Mucosa of rectum (tissue), 2 donors: ENCODE results near the gene HOATZ.

Source experiments
- H3K27ac ChIP-seq, 2 donors: one replicate each; pipeline ENCODE4 v1.7.0; 2013; ENCODE audit warnings: inconsistent platforms in 2 of 2, low read depth in 2 of 2, low read length in 2 of 2
- H3K27me3 ChIP-seq, 2 donors: one replicate each; pipeline ENCODE4 v1.7.0; 2013; ENCODE audit warnings: low read length in 2 of 2; ENCODE audit not compliant: control insufficient read depth in 2 of 2, insufficient read depth in 2 of 2
- H3K36me3 ChIP-seq, 2 donors: one replicate each; pipeline ENCODE4 v1.7.0; 2013; ENCODE audit warnings: low read length in 2 of 2; ENCODE audit not compliant: control insufficient read depth in 2 of 2, insufficient read depth in 2 of 2
- H3K4me1 ChIP-seq, 2 donors: one replicate each; pipeline ENCODE4 v1.7.0; 2013; ENCODE audit warnings: low read length in 2 of 2, mild to moderate bottlenecking in 1 of 2; ENCODE audit not compliant: control insufficient read depth in 2 of 2, insufficient read depth in 2 of 2
- H3K4me3 ChIP-seq, 2 donors: one replicate each; pipeline ENCODE4 v1.7.0; 2013; ENCODE audit warnings: low read length in 2 of 2
- H3K9ac ChIP-seq, 2 donors: one replicate each; pipeline ENCODE4 v1.7.0; 2013; ENCODE audit warnings: low read length in 2 of 2, low read depth in 1 of 2, mild to moderate bottlenecking in 1 of 2
- H3K9me3 ChIP-seq, 2 donors: one replicate each; pipeline ENCODE4 v1.7.0; 2013; ENCODE audit warnings: low read length in 2 of 2; ENCODE audit not compliant: control insufficient read depth in 2 of 2
- donor health status: healthy.
- donor health status: Normal muscosa, but diverticular disease.

HOATZ gene

DNA sequence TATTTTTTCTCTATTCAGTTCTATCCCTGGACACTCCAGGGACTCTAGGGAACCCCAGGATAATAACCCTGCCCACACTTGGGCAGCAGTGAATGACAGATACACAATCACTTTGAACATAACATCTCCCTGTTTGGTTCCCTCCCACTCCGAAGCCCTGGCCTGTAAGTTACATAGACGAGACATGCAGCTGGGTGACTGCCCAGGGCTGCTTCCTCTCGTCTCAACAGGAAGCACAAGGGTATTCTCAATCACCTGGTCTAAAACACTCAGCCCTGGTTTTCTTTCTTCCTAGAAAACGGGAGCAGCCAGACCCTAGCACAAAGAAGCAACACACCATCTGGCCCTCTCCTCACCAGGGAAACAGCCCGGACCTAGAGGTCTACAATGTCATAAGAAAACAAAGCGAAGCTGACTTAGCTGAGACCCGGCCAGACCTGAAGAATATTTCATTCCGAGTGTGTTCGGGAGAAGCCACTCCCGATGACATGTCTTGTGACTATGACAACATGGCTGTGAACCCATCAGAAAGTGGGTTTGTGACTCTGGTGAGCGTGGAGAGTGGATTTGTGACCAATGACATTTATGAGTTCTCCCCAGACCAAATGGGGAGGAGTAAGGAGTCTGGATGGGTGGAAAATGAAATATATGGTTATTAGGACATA lies 45.4 kb downstream of the HOATZ start:
- Histone ChIP-seq H3K27me3 (no peaks in the 10 kb centered on the region), H3K36me3 (no peaks in the 10 kb centered on the region), H3K27ac (no peak overlapping the region), H3K4me1 (no peaks in the 10 kb centered on the region), H3K9me3 (peaks cover 0 to 3% of the 10 kb centered on the region in 2 donors), H3K9ac (no peak overlapping the region), H3K4me3 (no peak overlapping the region)

DNA sequence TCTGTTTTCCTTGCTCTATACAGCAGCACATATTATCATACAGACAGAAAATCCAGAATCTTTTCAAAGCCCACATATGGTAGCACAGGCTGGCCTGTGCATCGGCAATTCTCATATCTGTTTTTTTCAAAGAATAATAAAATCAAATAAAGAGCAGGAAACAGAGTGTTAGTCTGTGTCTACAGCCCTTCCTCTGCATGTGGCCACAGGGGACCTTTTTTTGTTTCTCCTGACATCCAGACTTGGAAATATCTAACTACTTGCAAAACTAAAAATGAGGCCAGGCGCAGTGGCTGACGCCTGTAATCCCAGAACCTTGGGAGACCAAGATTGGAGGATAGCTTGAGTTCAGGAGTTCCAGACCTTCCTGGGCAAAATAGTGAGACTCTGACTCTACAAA lies 46.2 kb downstream of the HOATZ start:
- H3K9me3 ChIP-seq = peaks cover 0 to 3% of the 10 kb centered on the region in 2 donors
- H3K4me3 ChIP-seq = no peak overlapping the region
- no peaks in the 10 kb centered on the region for H3K27me3 ChIP-seq
- no peak overlapping the region for H3K27ac ChIP-seq
- no peaks in the 10 kb centered on the region for H3K4me1 ChIP-seq
- H3K36me3 ChIP-seq = no peaks in the 10 kb centered on the region
- H3K9ac ChIP-seq = no peak overlapping the region

DNA sequence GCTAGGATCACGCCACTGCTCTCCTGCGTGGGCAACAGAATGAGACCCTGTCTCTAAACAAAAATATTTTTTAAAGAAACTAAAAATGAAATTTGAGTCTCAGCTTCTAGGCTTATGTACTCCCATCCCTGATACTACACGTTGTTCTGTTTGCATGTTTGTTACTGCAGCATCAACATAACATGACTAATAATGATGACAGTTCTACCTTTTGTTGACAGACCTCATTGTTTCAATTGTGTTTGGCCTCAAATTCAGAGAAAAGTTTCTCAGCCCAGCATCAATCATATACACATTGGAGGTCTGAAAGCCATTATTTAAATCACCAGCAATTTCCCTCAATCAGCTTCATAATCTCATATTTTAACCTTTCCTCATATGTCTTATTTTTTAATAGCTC lies 46.7 kb downstream of the HOATZ start:
- Histone ChIP-seq H3K9ac (no peak overlapping the region), H3K4me1 (no peaks in the 10 kb centered on the region), H3K36me3 (no peaks in the 10 kb centered on the region), H3K27ac (no peak overlapping the region), H3K9me3 (no peaks in the 10 kb centered on the region), H3K27me3 (no peaks in the 10 kb centered on the region), H3K4me3 (no peak overlapping the region)

DNA sequence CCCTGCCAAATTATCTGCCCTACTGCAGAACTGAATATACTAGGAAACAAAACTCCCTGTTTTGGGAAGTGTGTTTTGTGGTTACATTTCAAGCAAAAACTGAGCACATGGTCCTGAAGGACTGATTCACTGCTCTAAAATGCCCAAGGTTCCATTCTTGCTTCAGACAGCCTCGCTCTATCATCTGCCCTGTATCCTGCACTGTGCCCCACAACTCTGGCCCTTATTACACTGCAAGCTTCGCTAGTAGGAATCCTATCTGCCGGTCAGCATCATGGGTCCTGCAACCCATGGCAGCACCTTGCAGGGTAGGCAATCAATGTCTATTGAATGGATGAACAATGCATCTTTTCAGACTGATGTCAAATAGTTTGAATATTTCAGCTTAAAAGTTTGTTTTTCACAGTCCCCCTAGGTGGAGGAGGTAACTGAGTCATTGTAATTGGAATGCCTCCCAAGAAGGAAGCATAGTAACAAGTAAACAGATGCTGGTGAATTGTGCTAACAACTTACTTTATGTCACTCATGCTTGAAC lies 47.3 kb downstream of the HOATZ start:
- Histone ChIP-seq H3K27me3 (no peaks in the 10 kb centered on the region), H3K9ac (no peak overlapping the region), H3K9me3 (no peaks in the 10 kb centered on the region), H3K36me3 (no peaks in the 10 kb centered on the region), H3K4me1 (no peaks in the 10 kb centered on the region), H3K4me3 (no peak overlapping the region), H3K27ac (no peak overlapping the region)

DNA sequence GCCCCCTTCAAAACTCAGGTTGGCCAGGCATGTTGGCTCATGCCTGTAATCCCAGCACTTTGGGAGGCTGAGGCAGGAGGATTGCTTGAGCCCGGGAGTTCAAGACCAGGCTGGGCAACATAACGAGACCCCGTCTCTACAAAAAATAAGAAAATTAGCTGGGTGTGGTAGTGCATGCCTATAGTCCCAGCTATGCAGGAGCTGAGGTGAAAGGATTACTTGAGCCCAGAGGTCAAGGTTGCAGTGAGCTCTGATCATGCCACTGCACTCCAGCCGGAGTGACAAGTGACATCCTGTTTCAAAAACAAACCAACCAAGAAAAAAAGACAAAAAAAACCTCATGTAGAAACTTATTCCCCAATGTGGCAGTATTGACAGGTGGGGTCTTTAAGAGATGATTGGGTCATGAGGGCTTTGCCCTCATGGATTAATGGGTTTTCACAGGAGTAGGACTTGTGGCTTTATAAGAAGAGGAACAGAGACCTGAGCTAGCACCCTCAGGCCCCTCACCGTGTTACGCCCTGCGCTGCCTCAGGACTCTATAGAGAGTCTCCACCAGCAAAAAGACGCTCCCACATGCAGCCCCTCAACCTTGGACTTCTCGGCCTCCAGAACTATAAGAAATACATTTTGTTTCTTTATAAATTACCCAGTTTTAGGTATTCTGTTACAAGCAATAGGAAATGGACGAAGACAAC lies 48.3 kb downstream of the HOATZ start:
- Histone ChIP-seq H3K27ac (no peak overlapping the region), H3K4me1 (no peaks in the 10 kb centered on the region), H3K27me3 (no peaks in the 10 kb centered on the region)

DNA sequence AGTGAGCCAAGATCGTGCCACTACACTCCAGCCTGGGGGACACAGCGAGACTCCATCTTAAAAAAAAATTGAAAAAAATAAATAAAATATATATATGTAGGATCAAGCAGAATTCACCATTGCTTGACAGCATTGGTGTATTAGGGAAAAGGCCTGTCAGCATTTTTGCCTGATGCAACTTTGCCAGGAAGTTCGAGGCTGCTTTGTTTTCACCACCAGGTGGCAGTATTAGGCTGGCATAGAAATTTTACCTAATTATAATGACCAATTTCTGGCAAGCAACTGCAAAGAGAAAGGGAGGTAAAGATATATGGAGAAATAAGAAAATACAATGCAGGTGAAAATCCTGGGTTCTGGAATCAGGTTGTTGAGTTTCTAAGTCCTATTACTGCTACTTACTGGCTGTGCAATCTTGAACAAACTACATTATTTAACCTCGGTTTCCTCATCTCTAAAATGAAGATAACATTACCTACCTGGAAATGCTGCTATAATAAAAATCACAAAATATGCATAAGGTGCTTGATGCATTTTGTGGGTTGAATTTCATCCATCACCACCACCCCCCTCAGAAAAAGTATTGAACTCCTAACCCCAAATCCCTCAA lies 50.6 kb downstream of the HOATZ start:
- Histone ChIP-seq H3K27ac (no peak overlapping the region), H3K27me3 (no peaks in the 10 kb centered on the region), H3K9me3 (no peaks in the 10 kb centered on the region), H3K4me3 (no peak overlapping the region), H3K4me1 (no peaks in the 10 kb centered on the region), H3K36me3 (no peaks in the 10 kb centered on the region), H3K9ac (no peak overlapping the region)

More for the DNA sequence above, 48.3 kb downstream of the HOATZ start:
- Histone ChIP-seq H3K9me3 (no peaks in the 10 kb centered on the region), H3K36me3 (no peaks in the 10 kb centered on the region), H3K9ac (no peak overlapping the region), H3K4me3 (no peak overlapping the region)

DNA sequence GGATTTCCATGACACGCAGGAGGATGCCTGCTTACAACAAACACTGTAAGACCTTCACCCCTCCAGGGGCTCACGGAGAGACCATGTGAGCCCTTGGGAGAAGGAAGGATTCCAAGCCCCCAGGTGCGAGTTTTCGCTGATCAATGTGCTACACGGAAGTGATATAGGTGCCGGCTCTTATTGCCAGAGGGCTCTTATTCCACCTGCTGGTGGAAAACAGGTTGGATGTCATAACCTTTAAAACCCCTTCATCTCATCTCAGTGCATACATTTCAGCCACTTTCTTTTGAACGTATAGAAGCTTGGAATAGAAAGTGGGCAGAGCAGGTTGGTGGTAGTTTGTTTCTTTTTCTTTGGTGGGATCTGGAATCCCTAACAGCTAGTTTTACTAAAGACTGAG lies 51.7 kb downstream of the HOATZ start:
- no peak overlapping the region for H3K27ac ChIP-seq
- H3K4me3 ChIP-seq = no peak overlapping the region
- H3K4me1 ChIP-seq = no peaks in the 10 kb centered on the region
- H3K36me3 ChIP-seq = no peaks in the 10 kb centered on the region
- H3K27me3 ChIP-seq = no peaks in the 10 kb centered on the region
- H3K9me3 ChIP-seq = no peaks in the 10 kb centered on the region
- no peak overlapping the region for H3K9ac ChIP-seq

DNA sequence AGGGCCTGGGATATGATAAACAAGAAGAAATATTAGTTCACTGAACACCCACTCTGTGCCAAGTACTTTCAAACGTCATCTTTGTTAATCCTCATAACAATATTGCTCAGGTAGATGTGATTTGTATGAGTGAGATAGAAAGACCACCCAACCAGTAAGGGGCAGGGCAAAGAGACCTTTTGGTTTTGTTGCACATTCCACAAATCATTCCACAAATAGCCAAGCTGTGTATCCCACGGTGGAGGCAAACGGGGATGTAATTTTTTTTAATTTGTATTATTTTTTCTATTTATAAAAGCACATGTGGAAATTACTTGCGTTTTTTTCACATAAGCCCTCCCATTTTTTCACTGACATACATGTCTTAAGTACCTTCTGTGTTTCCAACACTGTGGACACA lies 54.9 kb downstream of the HOATZ start:
- no peak overlapping the region for H3K4me3 ChIP-seq
- H3K4me1 ChIP-seq = no peaks in the 10 kb centered on the region
- H3K27me3 ChIP-seq = no peaks in the 10 kb centered on the region
- H3K9ac ChIP-seq = no peak overlapping the region
- no peak overlapping the region for H3K27ac ChIP-seq
- H3K36me3 ChIP-seq = no peaks in the 10 kb centered on the region
- no peaks in the 10 kb centered on the region for H3K9me3 ChIP-seq

DNA sequence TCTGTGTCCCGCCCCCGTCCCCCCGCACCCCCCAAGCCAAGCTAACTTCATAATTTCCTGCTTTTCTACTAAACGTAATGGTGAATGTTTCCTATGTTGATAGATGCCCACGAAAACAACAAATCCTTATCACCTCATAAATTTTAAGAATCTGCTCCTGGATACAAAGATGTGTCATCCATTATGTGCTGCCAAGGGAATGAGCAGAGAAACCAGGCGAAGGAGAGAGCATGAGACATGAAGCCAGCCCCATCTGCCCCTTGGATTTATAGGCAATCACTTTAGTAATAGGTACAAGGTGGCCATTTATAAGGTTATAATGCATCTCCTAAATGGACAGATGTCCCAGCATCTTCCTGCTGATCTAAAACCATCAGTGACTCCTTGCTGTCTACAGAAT lies 56.2 kb downstream of the HOATZ start:
- Histone ChIP-seq H3K36me3 (no peaks in the 10 kb centered on the region), H3K9ac (no peak overlapping the region), H3K4me1 (no peaks in the 10 kb centered on the region), H3K27ac (no peak overlapping the region), H3K9me3 (no peaks in the 10 kb centered on the region), H3K27me3 (no peaks in the 10 kb centered on the region), H3K4me3 (no peak overlapping the region)

DNA sequence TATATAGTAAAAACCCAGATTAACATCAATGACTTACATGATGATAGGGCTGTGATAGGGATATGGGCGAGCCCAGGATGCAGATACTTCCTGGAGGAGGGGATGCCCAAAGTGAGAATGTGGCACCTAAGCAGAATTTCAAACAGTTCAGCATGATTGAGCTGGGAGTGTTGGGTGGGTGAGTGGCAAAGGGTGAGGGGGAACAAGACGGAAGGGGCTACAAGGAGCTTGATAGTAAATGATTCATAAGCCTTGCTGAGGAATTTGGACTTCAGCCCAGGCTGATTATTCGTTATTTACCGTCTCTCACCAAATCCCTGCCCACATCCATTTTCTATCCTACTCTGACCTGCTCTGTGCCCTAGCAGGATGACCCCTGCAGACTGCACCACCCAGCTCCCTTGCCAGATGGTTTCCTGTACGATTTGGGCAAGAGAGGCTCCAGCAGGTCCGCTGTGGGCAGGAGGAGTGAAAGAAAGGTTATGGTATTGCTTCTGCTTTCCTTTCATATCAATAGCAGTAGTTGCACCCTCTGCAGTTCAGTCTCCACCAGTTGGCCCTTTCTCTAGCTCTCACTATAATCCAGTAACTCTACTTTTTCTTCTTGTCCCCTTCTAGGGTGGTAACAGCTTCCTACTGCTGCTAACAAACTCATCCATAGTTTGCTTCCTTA lies 57.4 kb downstream of the HOATZ start:
- no peaks in the 10 kb centered on the region for H3K36me3 ChIP-seq
- H3K27ac ChIP-seq = no peak overlapping the region
- H3K9ac ChIP-seq = no peak overlapping the region
- H3K4me3 ChIP-seq = no peak overlapping the region
- H3K4me1 ChIP-seq = no peaks in the 10 kb centered on the region
- no peaks in the 10 kb centered on the region for H3K9me3 ChIP-seq
- H3K27me3 ChIP-seq = no peaks in the 10 kb centered on the region
